Measurements from ENCODE around the gene AUTS2.

DNA sequence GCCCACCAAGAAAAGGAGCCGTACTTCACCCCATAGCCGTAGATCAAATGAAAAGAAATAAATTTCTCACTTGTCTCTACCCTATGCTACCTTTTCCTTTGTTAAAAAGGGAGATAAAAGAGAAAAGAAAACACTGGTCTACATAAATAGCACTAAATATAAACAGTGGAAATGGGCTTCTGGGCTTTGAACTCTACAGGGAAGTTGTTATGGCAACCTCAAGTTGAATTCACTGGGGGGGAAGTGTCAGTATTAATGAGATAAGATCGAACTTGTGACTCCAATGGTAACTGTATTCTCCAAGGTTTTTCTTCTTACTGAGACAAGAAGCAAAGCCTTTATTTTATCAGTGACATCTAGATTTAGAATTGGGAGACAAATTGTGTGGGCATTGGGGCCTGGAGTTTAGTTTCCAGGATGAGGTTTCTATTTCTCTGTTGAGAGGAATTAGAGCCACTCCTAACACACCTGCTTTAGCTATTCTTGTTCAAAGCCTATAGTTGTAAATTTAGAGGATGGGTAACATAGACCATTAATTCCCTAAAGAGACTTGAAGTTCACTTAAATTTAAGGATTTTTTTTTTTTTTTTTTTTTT is 929.3 kb downstream of the AUTS2 start:
- TF ChIP-seq, protein P1, sequence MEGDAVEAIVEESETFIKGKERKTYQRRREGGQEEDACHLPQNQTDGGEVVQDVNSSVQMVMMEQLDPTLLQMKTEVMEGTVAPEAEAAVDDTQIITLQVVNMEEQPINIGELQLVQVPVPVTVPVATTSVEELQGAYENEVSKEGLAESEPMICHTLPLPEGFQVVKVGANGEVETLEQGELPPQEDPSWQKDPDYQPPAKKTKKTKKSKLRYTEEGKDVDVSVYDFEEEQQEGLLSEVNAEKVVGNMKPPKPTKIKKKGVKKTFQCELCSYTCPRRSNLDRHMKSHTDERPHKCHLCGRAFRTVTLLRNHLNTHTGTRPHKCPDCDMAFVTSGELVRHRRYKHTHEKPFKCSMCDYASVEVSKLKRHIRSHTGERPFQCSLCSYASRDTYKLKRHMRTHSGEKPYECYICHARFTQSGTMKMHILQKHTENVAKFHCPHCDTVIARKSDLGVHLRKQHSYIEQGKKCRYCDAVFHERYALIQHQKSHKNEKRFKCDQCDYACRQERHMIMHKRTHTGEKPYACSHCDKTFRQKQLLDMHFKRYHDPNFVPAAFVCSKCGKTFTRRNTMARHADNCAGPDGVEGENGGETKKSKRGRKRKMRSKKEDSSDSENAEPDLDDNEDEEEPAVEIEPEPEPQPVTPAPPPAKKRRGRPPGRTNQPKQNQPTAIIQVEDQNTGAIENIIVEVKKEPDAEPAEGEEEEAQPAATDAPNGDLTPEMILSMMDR (conservative IDR thresholded peaks at IDR 0.05; ENCODE audit: low read length), result no peak
- no peak for TF ChIP-seq EZH2phosphoT487 (IDR thresholded peaks at IDR 0.05; ENCODE audit: borderline replicate concordance)
